Activated CD8-positive, alpha-beta memory T cell treated with anti-CD3 and anti-CD28 coated beads, Interleukin-2, amount 50 U/mL, for 24 hours (primary cell): Measurements from ENCODE around the gene CENPX.
"Not testable (repeated sequence)": the region's sequence is repeated elsewhere in the genome, so short reads cannot be mapped to it uniquely, and the experiment has no call there.

Experiments
- DNase-seq: peaks from one replicate; pipeline ENCODE4 v3.0.0-alpha.2; 2020; ENCODE audit errors: extremely low read depth

The CENPX gene

GRCh38 chr17:82039695-82040299 lies 17.1 kb upstream of the CENPX start:
- DNase-seq = no peak

GRCh38 chr17:82038796-82039409 lies 16.2 kb upstream of the CENPX start:
- not testable (repeated sequence) for DNase-seq

- no peak for DNase-seq
Observed at GRCh38 chr17:82037889-82038195, 15.2 kb upstream of the CENPX start.

GRCh38 chr17:82037092-82037888 lies 14.6 kb upstream of the CENPX start, which contains the start of gene DCXR:
Gene DCXR, minus strand, starts transcription at chr17:82037697. Its CDS starts 15 bp downstream, at chr17:82037682.
- peak; percentile 88 for DNase-seq

GRCh38 chr17:82036634-82037091 lies 14.0 kb upstream of the CENPX start:
- DNase-seq = no peak

GRCh38 chr17:82035956-82036633 lies 13.4 kb upstream of the CENPX start:
- DNase-seq = no peak

- no peak for DNase-seq
Observed at GRCh38 chr17:82035488-82035887, 12.8 kb upstream of the CENPX start.

- no peak for DNase-seq
Observed at GRCh38 chr17:82034371-82035011, 11.8 kb upstream of the CENPX start.

- DNase-seq = no peak
Observed at GRCh38 chr17:82033359-82034085, 10.8 kb upstream of the CENPX start.

- DNase-seq = no peak
Observed at GRCh38 chr17:82031885-82032627, 9.4 kb upstream of the CENPX start.

- no peak for DNase-seq
Observed at GRCh38 chr17:82031303-82031884, 8.7 kb upstream of the CENPX start, which contains the start of gene RAC3. Gene RAC3, plus strand, starts transcription at chr17:82031678. Its CDS starts 84 bp downstream, at chr17:82031762.

GRCh38 chr17:82030470-82031302 lies 8.0 kb upstream of the CENPX start:
- DNase-seq = peak; percentile 38

- DNase-seq = no peak
Observed at GRCh38 chr17:82029990-82030469, 7.4 kb upstream of the CENPX start.

GRCh38 chr17:82029391-82029790 lies 6.7 kb upstream of the CENPX start:
- no peak for DNase-seq

GRCh38 chr17:82028966-82029365 lies 6.3 kb upstream of the CENPX start:
- DNase-seq = no peak

GRCh38 chr17:82028246-82028645 lies 5.6 kb upstream of the CENPX start:
- no peak for DNase-seq

- DNase-seq = no peak
Observed at GRCh38 chr17:82025401-82026107, 2.9 kb upstream of the CENPX start.

GRCh38 chr17:82024859-82025258 lies 2.2 kb upstream of the CENPX start:
- no peak for DNase-seq
